ENCODE results near the gene GNB1L.

DNA sequence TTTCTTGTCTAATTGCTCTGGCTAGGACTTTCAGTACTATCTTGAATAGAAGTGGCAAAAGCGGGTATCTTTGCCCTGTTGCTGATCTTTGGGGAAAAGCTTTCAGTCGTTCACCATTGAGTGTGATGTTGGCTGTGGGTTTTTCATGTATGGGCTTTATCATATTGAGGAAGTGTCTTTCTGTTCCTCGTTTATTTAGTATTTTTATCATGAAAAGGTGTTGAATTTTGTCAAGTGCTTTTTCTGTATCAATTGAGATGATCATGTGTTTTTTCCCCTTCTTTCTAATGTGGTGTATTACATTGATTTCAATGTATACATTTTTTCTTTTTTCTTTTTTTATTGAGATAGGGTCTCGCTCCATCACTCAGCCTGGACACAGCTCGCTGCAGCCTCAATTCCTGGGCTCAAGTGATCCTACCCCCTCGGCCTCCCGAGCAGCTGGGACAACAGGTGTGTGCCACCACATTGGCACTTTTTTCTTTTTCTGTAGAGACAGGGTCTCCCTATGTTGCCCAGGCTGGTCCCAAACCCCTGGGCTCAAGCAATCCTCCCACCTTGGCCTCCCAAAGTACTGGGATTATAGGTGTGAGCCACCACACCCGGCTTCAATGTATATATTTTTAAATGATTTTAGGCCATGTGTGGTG lies 5.3 kb upstream of the GNB1L start:
- no peak for TF ChIP-seq REST (IDR thresholded peaks at IDR 0.05; ENCODE audit: insufficient read depth in 1 of 2, low read depth in 2 of 2, low read length in 1 of 2)
- TF ChIP-seq, protein P1, sequence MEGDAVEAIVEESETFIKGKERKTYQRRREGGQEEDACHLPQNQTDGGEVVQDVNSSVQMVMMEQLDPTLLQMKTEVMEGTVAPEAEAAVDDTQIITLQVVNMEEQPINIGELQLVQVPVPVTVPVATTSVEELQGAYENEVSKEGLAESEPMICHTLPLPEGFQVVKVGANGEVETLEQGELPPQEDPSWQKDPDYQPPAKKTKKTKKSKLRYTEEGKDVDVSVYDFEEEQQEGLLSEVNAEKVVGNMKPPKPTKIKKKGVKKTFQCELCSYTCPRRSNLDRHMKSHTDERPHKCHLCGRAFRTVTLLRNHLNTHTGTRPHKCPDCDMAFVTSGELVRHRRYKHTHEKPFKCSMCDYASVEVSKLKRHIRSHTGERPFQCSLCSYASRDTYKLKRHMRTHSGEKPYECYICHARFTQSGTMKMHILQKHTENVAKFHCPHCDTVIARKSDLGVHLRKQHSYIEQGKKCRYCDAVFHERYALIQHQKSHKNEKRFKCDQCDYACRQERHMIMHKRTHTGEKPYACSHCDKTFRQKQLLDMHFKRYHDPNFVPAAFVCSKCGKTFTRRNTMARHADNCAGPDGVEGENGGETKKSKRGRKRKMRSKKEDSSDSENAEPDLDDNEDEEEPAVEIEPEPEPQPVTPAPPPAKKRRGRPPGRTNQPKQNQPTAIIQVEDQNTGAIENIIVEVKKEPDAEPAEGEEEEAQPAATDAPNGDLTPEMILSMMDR (IDR thresholded peaks at IDR 0.05), result no peak
- no peak for TF ChIP-seq TCF7L2 (IDR thresholded peaks at IDR 0.05; ENCODE audit: low read depth, low read length)

Measured in Panc1 (cell line).